ENCODE data around the gene ZNF436. TPM values are rescaled to one million over a fixed set of nuclear protein-coding genes. Genes with fewer than 3 reads are reported as not detected.

Gene ZNF436
- total RNA-seq, 1 experiment from 2014 or later = 0.52 TPM

DNA sequence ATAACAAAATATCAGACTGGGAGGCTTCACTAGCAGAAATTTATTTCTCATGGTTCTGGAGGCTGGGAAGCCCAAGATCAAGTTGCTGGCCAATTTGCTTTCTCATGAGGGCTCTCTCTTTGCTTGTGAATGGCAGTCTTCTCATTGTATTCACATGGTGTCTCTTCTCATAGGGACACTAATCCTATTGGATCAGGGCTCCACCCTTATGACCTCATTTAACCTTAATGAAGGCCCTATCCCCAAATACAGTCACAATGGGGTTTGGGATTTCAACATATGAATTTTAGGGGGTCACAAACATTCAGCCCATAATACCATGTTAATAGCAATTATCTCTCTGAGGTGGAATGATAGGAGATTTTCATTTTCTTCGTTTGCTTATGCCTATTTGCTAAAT is 29.6 kb upstream of the ZNF436 start:
- Histone ChIP-seq H3K4me2 (ENCODE audit: insufficient read depth, insufficient read length, low read length) (no peak overlapping the region), H3K56ac (ENCODE audit: insufficient read length, low read depth, low read length) (no peak overlapping the region), H3K79me1 (ENCODE audit: insufficient read depth, low read depth, low read length, poor library complexity, severe bottlenecking) (no peaks in the 10 kb centered on the region), H3T11ph (ENCODE audit: low read length) (no peak overlapping the region), H4K91ac (ENCODE audit: insufficient read length, low read depth, low read length) (no peak overlapping the region), H3K14ac (ENCODE audit: insufficient read depth, low read length) (no peak overlapping the region), H2BK20ac (ENCODE audit: low read depth, low read length, poor library complexity, severe bottlenecking) (no peak overlapping the region), H2BK15ac (ENCODE audit: low read depth, low read length) (no peak overlapping the region), H3K18ac (ENCODE audit: insufficient read length, low read depth, low read length) (no peak overlapping the region), H3K4me1 (ENCODE audit: insufficient read depth, low read length) (no peaks in the 10 kb centered on the region; the same call in 1 of the 2 replicates), H4K5ac (ENCODE audit: insufficient read length, low read depth, low read length) (no peak overlapping the region), H3K9me3 (ENCODE audit: control insufficient read depth, low read depth, low read length) (no peaks in the 10 kb centered on the region), H2BK5ac (ENCODE audit: insufficient read length, low read length) (no peak overlapping the region), H3K9ac (ENCODE audit: extremely low read depth, insufficient read length, low read length) (no peak overlapping the region), H4K20me1 (ENCODE audit: control insufficient read depth, insufficient read depth, insufficient read length) (peaks cover 2% of the 10 kb centered on the region), H3K23ac (ENCODE audit: insufficient read length, low read depth, low read length) (no peak overlapping the region), H4K8ac (replicated peaks; ENCODE audit: insufficient read length, low read depth, low read length) (no peak overlapping the region), H3K23me2 (ENCODE audit: insufficient read length, low read depth, low read length, poor library complexity, severe bottlenecking) (peaks cover 3% of the 10 kb centered on the region), H2BK120ac (ENCODE audit: low read depth, low read length, poor library complexity, severe bottlenecking) (no peak overlapping the region), H3K4ac (ENCODE audit: low read depth, low read length) (no peak overlapping the region), H3K79me2 (ENCODE audit: insufficient read depth, low read length) (no peaks in the 10 kb centered on the region), H3K27ac (ENCODE audit: insufficient read length, low read depth, low read length) (no peak overlapping the region), H2AFZ (ENCODE audit: low read length) (no peak overlapping the region), H3K27me3 (ENCODE audit: insufficient read depth, low read length) (peaks cover 35% of the 10 kb centered on the region; the same call in 1 of the 2 replicates), H2BK12ac (ENCODE audit: insufficient read length, low read depth, low read length) (no peak overlapping the region), H2AK5ac (ENCODE audit: insufficient read length, low read length) (no peak overlapping the region)
- WGBS (ENCODE audit: extremely low coverage, insufficient read length, low lambda C conversion rate) = no CpG with 5 or more reads among the region's 1 CpG
- H3K27ac Mint-ChIP-seq = no peak overlapping the region
- H3K4me1 Mint-ChIP-seq = peaks cover 20 to 21% of the 10 kb centered on the region in 2 experiments
- DNase-seq = no peak
- H3K4me3 Mint-ChIP-seq = no peak overlapping the region
- TF ChIP-seq, protein P1, sequence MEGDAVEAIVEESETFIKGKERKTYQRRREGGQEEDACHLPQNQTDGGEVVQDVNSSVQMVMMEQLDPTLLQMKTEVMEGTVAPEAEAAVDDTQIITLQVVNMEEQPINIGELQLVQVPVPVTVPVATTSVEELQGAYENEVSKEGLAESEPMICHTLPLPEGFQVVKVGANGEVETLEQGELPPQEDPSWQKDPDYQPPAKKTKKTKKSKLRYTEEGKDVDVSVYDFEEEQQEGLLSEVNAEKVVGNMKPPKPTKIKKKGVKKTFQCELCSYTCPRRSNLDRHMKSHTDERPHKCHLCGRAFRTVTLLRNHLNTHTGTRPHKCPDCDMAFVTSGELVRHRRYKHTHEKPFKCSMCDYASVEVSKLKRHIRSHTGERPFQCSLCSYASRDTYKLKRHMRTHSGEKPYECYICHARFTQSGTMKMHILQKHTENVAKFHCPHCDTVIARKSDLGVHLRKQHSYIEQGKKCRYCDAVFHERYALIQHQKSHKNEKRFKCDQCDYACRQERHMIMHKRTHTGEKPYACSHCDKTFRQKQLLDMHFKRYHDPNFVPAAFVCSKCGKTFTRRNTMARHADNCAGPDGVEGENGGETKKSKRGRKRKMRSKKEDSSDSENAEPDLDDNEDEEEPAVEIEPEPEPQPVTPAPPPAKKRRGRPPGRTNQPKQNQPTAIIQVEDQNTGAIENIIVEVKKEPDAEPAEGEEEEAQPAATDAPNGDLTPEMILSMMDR (conservative IDR thresholded peaks at IDR 0.05) = no peak
- no peaks in the 10 kb centered on the region for H3K36me3 Mint-ChIP-seq (ENCODE audit: insufficient read depth in 1 of 3, low read depth in 3 of 3)
- H3K27me3 Mint-ChIP-seq (ENCODE audit: low read depth) = no peaks in the 10 kb centered on the region
- 0 out of 5 replicates have a peak, but pooled peaks cover 0 to 2% of the 10 kb centered on the region in 2 experiments for H3K9me3 Mint-ChIP-seq

Data from H9 (cell line).